HCT116 (cell line): Measurements from ENCODE around the gene RCBTB1.

Source experiments
- ZBTB33 ChIP-seq: IDR thresholded peaks from 2 replicates; pipeline ENCODE4 v1.6.1; 2011; ENCODE audit warnings: mild to moderate bottlenecking, low read length, moderate library complexity; ENCODE audit not compliant: insufficient replicate concordance; ENCODE audit errors: extremely low read depth
- TF ChIP-seq, protein P1 (sequence below), 3 experiments: fragments of 200-600 bp in 1 of 3; sonication (generic) in 1 of 3; IDR thresholded peaks in 2 of 3; conservative IDR thresholded peaks in 1 of 3; 2 replicates each; pipeline ENCODE4 v1.5.1; 2012 to 2017; ENCODE audit warnings: low read depth in 2 of 3, low read length in 2 of 3, antibody characterized with exemption in 1 of 3, borderline replicate concordance in 1 of 3, control low read depth in 1 of 3, mild to moderate bottlenecking in 1 of 3, mixed read lengths in 1 of 3, mixed run types in 1 of 3, moderate library complexity in 1 of 3; ENCODE audit not compliant: insufficient read depth in 1 of 3

GRCh38 chr13:49527123-49527522, 58.2 kb downstream of the RCBTB1 start:
- TF ChIP-seq, protein P1, sequence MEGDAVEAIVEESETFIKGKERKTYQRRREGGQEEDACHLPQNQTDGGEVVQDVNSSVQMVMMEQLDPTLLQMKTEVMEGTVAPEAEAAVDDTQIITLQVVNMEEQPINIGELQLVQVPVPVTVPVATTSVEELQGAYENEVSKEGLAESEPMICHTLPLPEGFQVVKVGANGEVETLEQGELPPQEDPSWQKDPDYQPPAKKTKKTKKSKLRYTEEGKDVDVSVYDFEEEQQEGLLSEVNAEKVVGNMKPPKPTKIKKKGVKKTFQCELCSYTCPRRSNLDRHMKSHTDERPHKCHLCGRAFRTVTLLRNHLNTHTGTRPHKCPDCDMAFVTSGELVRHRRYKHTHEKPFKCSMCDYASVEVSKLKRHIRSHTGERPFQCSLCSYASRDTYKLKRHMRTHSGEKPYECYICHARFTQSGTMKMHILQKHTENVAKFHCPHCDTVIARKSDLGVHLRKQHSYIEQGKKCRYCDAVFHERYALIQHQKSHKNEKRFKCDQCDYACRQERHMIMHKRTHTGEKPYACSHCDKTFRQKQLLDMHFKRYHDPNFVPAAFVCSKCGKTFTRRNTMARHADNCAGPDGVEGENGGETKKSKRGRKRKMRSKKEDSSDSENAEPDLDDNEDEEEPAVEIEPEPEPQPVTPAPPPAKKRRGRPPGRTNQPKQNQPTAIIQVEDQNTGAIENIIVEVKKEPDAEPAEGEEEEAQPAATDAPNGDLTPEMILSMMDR (IDR thresholded peaks at IDR 0.05 in 2 of 3, conservative IDR thresholded peaks at IDR 0.05 in 1 of 3; ENCODE audit: borderline replicate concordance in 1 of 3, insufficient read depth in 1 of 3, low read depth in 2 of 3, low read length in 2 of 3) = no peak
- TF ChIP-seq ZBTB33 = no peak
